ENCODE results near the gene PDE2A.
A peak's percentile ranks its signal among the peaks of the same experiment; 100 is the strongest.

The PDE2A gene

DNA sequence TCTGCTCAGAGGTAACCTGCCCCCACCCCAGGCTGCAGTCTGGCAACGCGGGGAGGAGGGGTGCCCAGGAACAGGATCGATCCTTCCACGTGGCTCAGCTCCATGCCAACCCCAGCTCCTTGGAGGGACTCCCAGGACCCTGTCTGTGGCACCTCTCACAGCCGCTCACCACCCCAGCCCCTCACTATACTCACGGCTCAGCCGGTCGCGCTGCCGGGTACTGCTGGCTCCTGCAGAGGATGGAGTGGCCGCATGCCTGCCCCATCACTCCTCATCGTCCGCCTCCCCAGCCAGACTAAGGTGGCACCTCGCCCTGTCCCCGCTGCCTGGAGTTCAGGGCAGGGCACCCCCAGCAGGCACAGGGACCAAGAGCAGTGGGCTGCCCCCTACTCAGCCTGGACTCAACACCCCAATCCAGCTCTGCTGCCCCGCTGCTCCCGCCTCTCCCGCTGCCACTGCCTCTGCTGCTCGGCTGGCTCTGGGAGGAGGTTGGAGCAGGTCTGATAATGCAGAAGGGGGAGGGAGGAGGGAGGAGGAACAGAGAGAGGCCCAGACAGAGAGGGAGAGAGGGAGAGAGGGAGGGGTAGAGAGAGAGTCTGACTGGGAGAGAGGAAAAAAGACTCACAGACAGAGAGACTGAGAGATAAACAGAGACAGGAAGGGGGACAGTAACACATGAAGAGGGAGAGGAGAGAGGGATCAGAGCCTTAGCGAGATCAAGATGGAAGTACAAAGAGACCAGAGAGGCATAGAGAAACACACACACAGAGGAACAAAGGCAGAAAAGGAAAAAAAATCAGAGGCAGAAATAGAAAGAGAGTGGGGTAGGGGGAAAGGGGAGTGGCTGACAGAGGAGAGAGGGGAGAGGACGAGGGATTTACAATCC is at the start of gene PDE2A:
Gene PDE2A, minus strand, starts transcription at position 480 of the 886 bp plus-strand sequence. Its CDS starts 215 bp downstream, at position 265.
- DNase-seq, result no peak

DNA sequence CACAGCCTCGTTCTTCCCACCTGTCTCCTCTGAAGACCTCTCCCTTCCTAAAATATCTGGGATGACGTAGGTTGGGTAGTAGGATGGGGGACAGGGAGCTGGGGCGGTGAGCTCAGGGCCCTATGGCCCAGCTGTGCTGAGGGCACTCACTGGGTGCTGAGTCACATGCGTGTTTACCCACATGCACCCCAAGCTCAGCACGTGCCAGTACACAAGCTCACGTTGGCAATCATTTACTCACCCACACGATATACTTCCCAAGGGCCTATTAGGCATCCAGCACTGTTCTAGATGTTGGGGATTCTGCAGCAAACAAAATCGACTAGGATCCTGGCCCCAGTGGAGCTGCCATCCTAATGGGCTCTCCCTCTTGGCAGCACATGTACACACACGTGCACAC is 49.3 kb upstream of the PDE2A start:
- no peak for DNase-seq

DNA sequence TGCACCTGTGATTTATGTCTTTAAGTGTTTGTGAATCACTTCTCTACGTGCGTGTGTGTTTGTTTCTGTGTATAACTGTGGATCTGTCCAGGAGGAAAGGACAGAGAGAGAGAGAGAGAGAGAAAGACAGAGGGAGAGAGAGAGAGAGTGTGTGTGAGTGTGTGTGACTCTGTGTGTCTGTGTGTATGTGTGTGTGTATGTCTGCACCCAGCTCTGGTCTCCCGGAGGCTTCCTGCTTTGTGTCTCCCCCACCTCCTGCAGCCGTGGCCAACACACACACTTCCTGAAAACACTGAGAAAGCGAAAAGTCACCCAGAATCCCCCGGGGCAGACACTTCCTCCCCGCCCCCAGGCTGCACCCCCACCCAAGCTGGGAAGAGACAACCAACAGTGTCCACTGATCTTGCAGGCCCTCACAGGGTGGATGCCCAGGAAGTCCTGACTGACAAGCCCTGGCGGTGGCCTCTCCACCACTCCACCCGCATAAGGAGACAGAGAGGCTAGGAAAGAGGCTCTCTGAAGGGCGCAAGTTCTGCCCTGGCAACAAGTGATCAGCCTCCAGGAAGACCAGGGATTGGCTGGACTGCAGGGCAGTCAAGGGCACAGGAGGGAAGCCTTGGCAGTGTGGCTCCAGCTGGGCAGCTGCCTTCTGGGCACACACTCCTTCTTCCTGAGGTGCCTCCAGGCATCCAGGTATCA is 48.0 kb upstream of the PDE2A start:
- DNase-seq, result peak; percentile 67

GRCh38 chr11:72721689-72722049 is 47.4 kb upstream of the PDE2A start:
- no peak for DNase-seq

DNA sequence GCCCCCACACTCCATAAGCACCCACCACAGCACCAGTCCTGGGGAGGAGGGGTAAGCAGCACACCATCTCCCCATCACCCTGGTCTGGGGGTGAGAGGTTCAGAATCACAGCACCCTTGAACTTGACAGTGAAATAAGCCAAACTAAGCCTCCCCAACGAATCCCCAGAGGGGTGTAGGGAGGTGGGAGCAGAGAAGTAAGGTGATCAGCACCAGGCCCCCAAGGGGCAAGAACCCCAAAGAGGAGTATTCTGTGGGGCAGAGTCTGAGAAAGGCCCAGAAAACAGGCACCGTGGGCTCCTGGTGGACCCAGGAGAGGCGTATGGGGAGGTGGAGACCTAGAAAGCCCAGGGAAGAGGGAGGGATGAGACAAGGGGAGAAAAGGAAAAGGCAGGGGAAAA is 47.1 kb upstream of the PDE2A start:
- DNase-seq, result no peak

- no peak for DNase-seq
Measured at GRCh38 chr11:72720784-72721183, 46.6 kb upstream of the PDE2A start.

GRCh38 chr11:72720047-72720446 is 45.8 kb upstream of the PDE2A start:
- DNase-seq, result no peak

- no peak for DNase-seq
Measured at GRCh38 chr11:72719551-72719950, 45.3 kb upstream of the PDE2A start.

- DNase-seq, result no peak
Measured at GRCh38 chr11:72719144-72719543, 44.9 kb upstream of the PDE2A start.

DNA sequence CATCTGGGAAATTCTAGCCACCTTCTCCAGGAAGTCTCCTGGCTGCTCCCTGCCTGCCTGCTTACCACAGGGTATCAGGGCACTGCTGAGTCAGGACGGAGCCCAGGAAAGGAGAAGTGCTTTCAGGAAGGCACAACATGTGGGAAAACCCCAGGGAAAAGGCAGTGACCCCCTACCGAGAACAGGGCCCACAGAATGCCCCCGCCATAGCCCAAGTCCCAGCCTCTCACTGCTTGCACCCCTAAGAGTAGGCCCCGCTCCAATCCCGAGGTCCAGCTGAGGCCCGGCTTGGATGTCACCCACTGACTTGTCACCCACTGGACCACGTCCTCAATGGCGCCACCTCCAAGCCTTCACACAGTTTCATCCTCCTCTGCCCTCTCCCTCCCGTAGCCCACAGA is 43.9 kb upstream of the PDE2A start:
- DNase-seq, result no peak

DNA sequence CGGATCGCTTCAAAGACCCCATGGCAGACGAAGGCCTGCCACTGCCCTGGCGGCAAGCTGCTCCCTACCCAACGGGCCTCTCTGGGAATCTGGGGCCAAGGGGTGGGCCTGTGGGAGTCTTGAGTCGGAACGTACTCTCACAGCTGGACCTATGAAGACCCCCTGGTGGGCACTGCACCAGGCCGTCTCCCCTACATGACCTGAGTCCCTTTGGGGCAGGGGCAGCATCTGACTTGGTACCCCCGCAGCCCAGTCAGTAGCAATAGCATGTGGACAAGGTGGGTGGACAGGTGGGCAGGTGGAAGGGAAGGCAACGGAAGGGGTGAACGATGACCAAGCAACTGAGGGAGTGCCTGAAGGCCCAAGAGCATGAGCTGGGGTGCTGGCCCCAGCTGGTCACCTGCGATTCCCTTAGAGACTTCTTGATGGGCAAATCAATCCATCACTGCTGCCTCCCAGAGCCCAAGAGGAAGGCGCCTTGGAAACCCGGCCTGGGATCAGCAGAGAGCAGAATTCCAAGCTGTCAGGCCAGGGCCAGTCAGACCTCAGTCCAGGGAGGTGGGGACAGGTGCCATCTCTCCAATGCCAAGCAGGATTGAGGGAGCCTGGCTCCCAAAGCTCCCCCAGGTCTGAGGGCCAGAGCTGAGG is 42.7 kb upstream of the PDE2A start:
- no peak for DNase-seq

DNA sequence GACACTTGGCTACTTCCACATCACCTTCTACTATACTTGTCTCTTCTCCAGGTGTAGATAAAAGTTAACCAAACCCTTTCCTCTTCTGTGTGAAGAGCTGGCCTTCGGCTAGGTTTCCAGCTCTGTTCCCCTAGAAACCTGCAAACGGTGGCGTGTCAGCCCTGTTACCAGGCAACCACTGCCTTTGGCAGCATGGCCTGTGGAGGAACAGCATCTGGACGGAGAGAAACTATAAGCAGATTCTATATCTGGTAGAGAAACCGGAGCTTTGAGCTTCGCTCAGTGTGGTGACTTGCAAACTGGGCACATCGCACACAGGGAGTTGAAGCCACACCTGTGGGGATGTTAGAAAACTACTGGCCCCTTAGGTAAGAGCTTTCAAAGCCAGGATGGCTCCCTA is 42.1 kb upstream of the PDE2A start:
- DNase-seq, result no peak

DNA sequence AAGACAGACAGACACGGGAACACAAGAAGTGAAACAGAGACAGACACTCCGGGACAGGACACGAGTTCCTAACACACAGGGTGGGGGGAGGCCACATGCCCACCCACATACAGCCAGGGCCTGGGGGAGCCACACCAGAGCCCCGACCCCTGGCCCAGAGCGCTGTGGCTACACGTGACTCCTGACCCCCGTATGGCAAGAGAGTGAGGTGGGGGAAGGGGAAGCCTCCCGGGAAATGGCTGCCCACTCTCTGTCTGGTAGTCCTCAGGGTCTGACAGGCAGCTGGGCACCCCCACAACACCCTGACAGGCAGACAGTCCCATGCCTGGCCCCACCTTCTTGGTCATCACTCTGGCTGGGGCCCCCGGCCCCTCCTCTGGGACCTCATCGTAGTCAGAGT is 38.6 kb upstream of the PDE2A start:
- DNase-seq, result no peak

GRCh38 chr11:72712168-72712751 is 38.0 kb upstream of the PDE2A start:
- DNase-seq, result no peak

DNA sequence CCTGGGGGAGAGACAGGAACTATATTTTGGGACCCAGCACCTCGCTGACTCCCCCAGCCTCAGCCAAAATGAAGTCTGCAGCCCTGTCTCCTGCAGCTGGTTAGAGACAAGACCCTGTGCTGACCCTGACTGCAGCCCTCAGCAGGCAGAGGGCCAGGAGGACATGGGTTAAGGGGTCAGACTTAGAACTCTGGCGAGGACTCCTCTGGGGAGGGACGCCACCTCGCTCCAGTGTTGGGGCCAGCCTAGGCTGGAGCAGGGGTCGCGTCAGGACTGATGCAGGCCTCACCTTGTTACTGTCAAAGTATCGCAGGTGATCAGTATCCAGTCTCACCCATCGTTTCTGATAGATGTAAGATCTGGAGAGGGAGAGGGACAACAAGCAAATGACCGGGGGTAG is 36.9 kb upstream of the PDE2A start:
- no peak for DNase-seq

GRCh38 chr11:72710278-72710677 is 36.1 kb upstream of the PDE2A start:
- DNase-seq, result no peak

DNA sequence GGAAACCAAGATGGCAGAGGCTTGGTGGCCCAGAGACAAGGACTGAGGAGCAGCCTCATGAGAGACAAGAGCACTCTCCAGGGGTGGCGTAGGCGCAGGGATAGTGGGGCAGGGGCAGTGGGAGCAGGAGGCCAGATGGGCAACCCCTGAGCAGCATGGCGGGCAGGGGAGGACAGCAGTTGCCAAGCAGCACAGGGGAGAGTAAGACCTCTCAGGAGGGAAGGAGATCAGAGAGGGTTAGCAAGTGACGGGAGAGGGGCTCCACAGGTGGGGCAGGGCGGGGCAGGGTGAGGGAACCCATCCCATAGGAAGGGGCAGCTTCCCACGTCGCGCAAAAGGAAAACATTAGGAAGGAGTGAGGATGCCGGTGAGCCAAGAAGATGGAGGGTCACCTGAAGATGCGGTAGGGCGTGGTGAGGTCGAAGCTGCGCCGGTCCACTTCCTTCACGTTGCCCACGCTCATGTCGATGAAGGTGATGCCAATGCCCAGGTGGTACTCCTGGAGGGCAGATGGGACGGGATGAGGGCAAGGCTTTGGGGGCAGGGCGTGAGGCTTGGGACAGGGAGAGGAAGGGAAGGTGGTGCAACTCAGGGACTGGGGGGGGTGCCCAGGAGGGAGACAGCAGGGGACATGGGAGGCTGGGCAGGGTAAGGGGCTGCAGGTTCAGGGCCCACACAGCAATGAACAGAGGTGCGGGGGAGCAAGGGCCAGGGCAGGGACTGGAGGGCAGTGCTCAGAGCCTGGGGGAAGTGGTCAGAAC is 35.4 kb upstream of the PDE2A start:
- DNase-seq, result no peak

DNA sequence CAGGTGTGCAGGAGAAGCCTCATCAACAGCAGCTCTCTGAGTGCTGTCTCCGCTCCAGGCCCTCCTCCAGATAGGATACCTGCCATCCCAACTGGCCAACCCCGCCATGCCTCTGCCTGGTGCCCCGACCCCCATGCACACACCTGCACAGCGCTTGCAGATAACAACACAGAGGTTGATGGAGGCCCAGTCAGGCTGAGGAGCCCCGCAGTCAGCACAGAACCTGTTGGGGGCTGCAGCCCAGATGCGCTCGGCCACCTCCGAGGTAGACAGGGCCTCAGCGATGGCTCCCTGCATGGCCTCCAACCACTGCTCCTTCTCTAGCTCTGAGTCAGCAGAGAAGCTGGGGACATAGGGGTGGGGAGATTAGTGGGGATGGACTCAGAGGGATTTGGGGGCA is 32.8 kb upstream of the PDE2A start:
- DNase-seq, result no peak

- no peak for DNase-seq
Measured at GRCh38 chr11:72706579-72706978, 32.4 kb upstream of the PDE2A start.

- DNase-seq, result no peak
Measured at GRCh38 chr11:72705442-72706365, 31.5 kb upstream of the PDE2A start.

- no peak for DNase-seq
Measured at GRCh38 chr11:72704783-72705265, 30.6 kb upstream of the PDE2A start.

Measured in NCI-H1436 (cell line).